SK-N-MC (cell line): ENCODE results near the gene ACTL8.

Experiments used
- DNase-seq: peaks from one replicate; pipeline ENCODE4 v3.0.0-alpha.2; 2011; ENCODE audit warnings: low read depth, low spot score
- H3K27ac ChIP-seq: fragments of 200-600 bp; sonication (generic); 2 replicates; pipeline ENCODE4 v1.5.1; 2016; ENCODE audit warnings: mixed run types
- H3K36me3 ChIP-seq: fragments of 200-600 bp; sonication (generic); 2 replicates; pipeline ENCODE4 v1.6.1; 2017; ENCODE audit warnings: antibody characterized with exemption, low read length, mixed read lengths; ENCODE audit not compliant: insufficient read depth
- H3K4me3 ChIP-seq: fragments of 200-600 bp; sonication (generic); 2 replicates; pipeline ENCODE4 v1.5.1; 2016
- H3K9ac ChIP-seq: fragments of 200-600 bp; sonication (generic); 2 replicates; pipeline ENCODE4 v1.8.0; 2017; ENCODE audit warnings: mixed run types, mixed read lengths; ENCODE audit not compliant: insufficient read length
- H3K9me3 ChIP-seq: fragments of 200-600 bp; sonication (generic); 2 replicates; pipeline ENCODE4 v1.6.1; 2017; ENCODE audit warnings: low read depth, mild to moderate bottlenecking, antibody characterized with exemption, low read length, moderate library complexity, mixed read lengths
- EZH2 ChIP-seq: fragments of 200-600 bp; sonication (generic); IDR thresholded peaks from one replicate; pipeline ENCODE4 v1.6.1; 2017; ENCODE audit warnings: antibody characterized with exemption
- FOXP2 ChIP-seq: optimal IDR thresholded peaks from 2 replicates; pipeline ENCODE3; 2011; ENCODE audit warnings: mild to moderate bottlenecking, moderate library complexity; ENCODE audit not compliant: insufficient read depth; ENCODE audit errors: extremely low read length, control extremely low read depth
- POLR2AphosphoS5 ChIP-seq: IDR thresholded peaks from 2 replicates; pipeline ENCODE4 v1.6.1; 2012; ENCODE audit warnings: mild to moderate bottlenecking, low read depth, low read length, borderline replicate concordance

The ACTL8 gene

GRCh38 chr1:17719874-17720273, 35.3 kb upstream of the ACTL8 start:
- Histone ChIP-seq H3K4me3 (no peak overlapping the region), H3K36me3 (no peaks in the 10 kb centered on the region), H3K9me3 (no peaks in the 10 kb centered on the region), H3K27ac (no peak overlapping the region), H3K9ac (no peak overlapping the region)
- DNase-seq, result no peak
- TF ChIP-seq POLR2AphosphoS5 (no peak), EZH2 (no peak), FOXP2 (no peak)

GRCh38 chr1:17721444-17721843, 33.7 kb upstream of the ACTL8 start:
- Histone ChIP-seq H3K9ac (no peak overlapping the region), H3K27ac (no peak overlapping the region), H3K9me3 (no peaks in the 10 kb centered on the region), H3K36me3 (no peaks in the 10 kb centered on the region), H3K4me3 (no peak overlapping the region)
- DNase-seq, result no peak
- TF ChIP-seq POLR2AphosphoS5, result no peak
- TF ChIP-seq EZH2, result no peak
- TF ChIP-seq FOXP2, result no peak

GRCh38 chr1:17723684-17724083, 31.4 kb upstream of the ACTL8 start:
- H3K9me3 ChIP-seq, result no peaks in the 10 kb centered on the region
- no peak for DNase-seq
- no peak overlapping the region for H3K4me3 ChIP-seq
- no peak overlapping the region for H3K9ac ChIP-seq
- H3K36me3 ChIP-seq, result no peaks in the 10 kb centered on the region
- no peak overlapping the region for H3K27ac ChIP-seq
- TF ChIP-seq EZH2 (no peak), POLR2AphosphoS5 (no peak), FOXP2 (no peak)

GRCh38 chr1:17724150-17724549, 31.0 kb upstream of the ACTL8 start:
- no peak for DNase-seq
- Histone ChIP-seq H3K9ac (no peak overlapping the region), H3K9me3 (no peaks in the 10 kb centered on the region), H3K36me3 (no peaks in the 10 kb centered on the region), H3K27ac (no peak overlapping the region), H3K4me3 (no peak overlapping the region)
- TF ChIP-seq FOXP2 (no peak), POLR2AphosphoS5 (no peak), EZH2 (no peak)

- Histone ChIP-seq H3K4me3 (no peak overlapping the region), H3K9me3 (no peaks in the 10 kb centered on the region), H3K9ac (no peak overlapping the region), H3K36me3 (no peaks in the 10 kb centered on the region), H3K27ac (no peak overlapping the region)
- no peak for DNase-seq
- no peak for TF ChIP-seq POLR2AphosphoS5
- TF ChIP-seq FOXP2, result no peak
- TF ChIP-seq EZH2, result no peak
Measured at GRCh38 chr1:17725084-17725719, 29.9 kb upstream of the ACTL8 start.

- Histone ChIP-seq H3K9me3 (no peaks in the 10 kb centered on the region), H3K36me3 (no peaks in the 10 kb centered on the region), H3K4me3 (no peak overlapping the region), H3K27ac (no peak overlapping the region), H3K9ac (no peak overlapping the region)
- DNase-seq, result no peak
- TF ChIP-seq POLR2AphosphoS5, result no peak
- no peak for TF ChIP-seq FOXP2
- TF ChIP-seq EZH2, result no peak
Measured at GRCh38 chr1:17725811-17726582, 29.1 kb upstream of the ACTL8 start.

GRCh38 chr1:17728123-17728712, 26.9 kb upstream of the ACTL8 start:
- TF ChIP-seq EZH2, result no peak
- no peak for TF ChIP-seq FOXP2
- TF ChIP-seq POLR2AphosphoS5, result no peak
- H3K9me3 ChIP-seq, result no peaks in the 10 kb centered on the region
- no peak overlapping the region for H3K4me3 ChIP-seq
- DNase-seq, result no peak
- H3K27ac ChIP-seq, result no peak overlapping the region
- H3K9ac ChIP-seq, result no peak overlapping the region
- no peaks in the 10 kb centered on the region for H3K36me3 ChIP-seq

- Histone ChIP-seq H3K36me3 (no peaks in the 10 kb centered on the region), H3K9ac (no peak overlapping the region), H3K4me3 (no peak overlapping the region), H3K9me3 (no peaks in the 10 kb centered on the region), H3K27ac (no peak overlapping the region)
- DNase-seq, result no peak
- TF ChIP-seq POLR2AphosphoS5 (no peak), FOXP2 (no peak), EZH2 (no peak)
Measured at GRCh38 chr1:17729248-17729647, 25.9 kb upstream of the ACTL8 start.
